Endodermal cell (in vitro differentiated cells): Measurements from ENCODE around the gene HOXA1. TPM values are rescaled to one million over a fixed set of nuclear protein-coding genes. Genes with fewer than 3 reads are reported as not detected.

Source experiments
- DNase-seq: peaks from one replicate; pipeline ENCODE4 v3.0.0-alpha.2; 2017
- H3K27ac ChIP-seq: 2 replicates; pipeline ENCODE4 v1.5.1; 2013; ENCODE audit warnings: mild to moderate bottlenecking, low read depth, low read length, moderate library complexity
- H3K27me3 ChIP-seq: 2 replicates; pipeline ENCODE4 v1.6.1; 2013; ENCODE audit warnings: mild to moderate bottlenecking, low read length, moderate library complexity; ENCODE audit not compliant: insufficient read depth, control insufficient read depth, poor library complexity, severe bottlenecking
- H3K36me3 ChIP-seq: 2 replicates; pipeline ENCODE4 v1.7.0; 2013; ENCODE audit warnings: mild to moderate bottlenecking, low read length, moderate library complexity; ENCODE audit not compliant: control insufficient read depth, insufficient read depth
- H3K4me1 ChIP-seq: one replicate; pipeline ENCODE4 v1.7.0; 2013; ENCODE audit warnings: low read length; ENCODE audit not compliant: control insufficient read depth, insufficient read depth
- H3K4me3 ChIP-seq: 2 replicates; pipeline ENCODE4 v1.5.1; 2013; ENCODE audit warnings: mild to moderate bottlenecking, low read length, moderate library complexity
- H3K9ac ChIP-seq: 2 replicates; pipeline ENCODE4 v1.6.1; 2013; ENCODE audit warnings: mild to moderate bottlenecking, low read length, moderate library complexity; ENCODE audit not compliant: poor library complexity, severe bottlenecking; ENCODE audit errors: extremely low read depth
- H3K9me3 ChIP-seq: 2 replicates; pipeline ENCODE4 v1.6.1; 2013; ENCODE audit warnings: mild to moderate bottlenecking, low read length, moderate library complexity; ENCODE audit not compliant: control insufficient read depth
- H3K27ac Mint-ChIP-seq: 2 replicates; pipeline ENCODE4 v1.8.0; 2020; ENCODE audit warnings: mixed read lengths
- H3K27me3 Mint-ChIP-seq: 2 replicates; pipeline ENCODE4 v1.8.0; 2021; ENCODE audit warnings: mild to moderate bottlenecking, mixed read lengths; ENCODE audit not compliant: insufficient read depth
- H3K36me3 Mint-ChIP-seq: 2 replicates; pipeline ENCODE4 v1.8.0; 2020; ENCODE audit warnings: low read depth, mixed read lengths
- H3K4me1 Mint-ChIP-seq: 2 replicates; pipeline ENCODE4 v1.8.0; 2020; ENCODE audit warnings: mixed read lengths
- H3K4me3 Mint-ChIP-seq: 2 replicates; pipeline ENCODE4 v1.8.0; 2020; ENCODE audit warnings: mild to moderate bottlenecking, moderate library complexity, mixed read lengths
- H3K9me3 Mint-ChIP-seq: 2 replicates; pipeline ENCODE4 v1.8.0; 2020; ENCODE audit warnings: mild to moderate bottlenecking, mixed read lengths
- WGBS, 2 experiments: methylation state at CpG; one replicate each; pipeline versions ENCODE4 v1.1.5 to v1.1.7; 2013; ENCODE audit warnings: missing lambda C conversion rate in 2 of 2, mixed read lengths in 1 of 2; ENCODE audit not compliant: insufficient coverage in 1 of 2, insufficient read length in 1 of 2; 5-methylcytosine and 5-hydroxymethylcytosine counted together
- total RNA-seq, 2 donors: library from RNA; stranded (reverse); fragmentation: NEBNext Ultra II Directional in 1 of 2; extraction: Animal tissue kit (Norgen Biotek cat#: 25700) in 1 of 2; gene quantifications; 2 replicates in 1 of 2; 3 replicates in 1 of 2; pipeline ENCODE4 v1.2.1, GENCODE V29; 2021
- TF ChIP-seq, protein P1 (sequence below): fragments of 200-600 bp; sonication (generic); conservative IDR thresholded peaks from 2 replicates; pipeline ENCODE4 v1.5.0; 2021; ENCODE audit warnings: antibody characterized with exemption, mild to moderate bottlenecking

Gene HOXA1
- total RNA-seq, 2 donors from 2014 or later, result not detected

DNA sequence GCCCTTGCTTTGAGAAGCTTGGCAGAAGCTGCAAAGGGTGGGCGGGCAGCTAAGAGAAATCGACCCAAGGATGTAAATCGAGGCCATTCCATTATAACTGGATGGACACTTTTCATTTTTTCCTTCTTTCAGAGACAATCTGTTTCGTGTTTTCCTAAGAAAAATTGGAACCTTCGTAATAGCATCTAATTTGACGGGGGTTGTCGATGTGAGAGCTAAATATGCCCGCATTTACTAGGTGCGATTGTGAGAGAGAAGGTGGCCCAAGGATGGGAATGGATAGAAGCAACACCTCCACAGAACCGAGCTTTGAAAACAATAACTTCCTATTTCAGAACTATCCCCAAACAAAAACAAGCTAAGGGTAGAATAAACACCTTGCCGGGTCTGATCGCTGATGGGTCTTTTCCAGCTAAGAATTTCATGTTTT is 35.6 kb upstream of the HOXA1 start:
- TF ChIP-seq, protein P1, sequence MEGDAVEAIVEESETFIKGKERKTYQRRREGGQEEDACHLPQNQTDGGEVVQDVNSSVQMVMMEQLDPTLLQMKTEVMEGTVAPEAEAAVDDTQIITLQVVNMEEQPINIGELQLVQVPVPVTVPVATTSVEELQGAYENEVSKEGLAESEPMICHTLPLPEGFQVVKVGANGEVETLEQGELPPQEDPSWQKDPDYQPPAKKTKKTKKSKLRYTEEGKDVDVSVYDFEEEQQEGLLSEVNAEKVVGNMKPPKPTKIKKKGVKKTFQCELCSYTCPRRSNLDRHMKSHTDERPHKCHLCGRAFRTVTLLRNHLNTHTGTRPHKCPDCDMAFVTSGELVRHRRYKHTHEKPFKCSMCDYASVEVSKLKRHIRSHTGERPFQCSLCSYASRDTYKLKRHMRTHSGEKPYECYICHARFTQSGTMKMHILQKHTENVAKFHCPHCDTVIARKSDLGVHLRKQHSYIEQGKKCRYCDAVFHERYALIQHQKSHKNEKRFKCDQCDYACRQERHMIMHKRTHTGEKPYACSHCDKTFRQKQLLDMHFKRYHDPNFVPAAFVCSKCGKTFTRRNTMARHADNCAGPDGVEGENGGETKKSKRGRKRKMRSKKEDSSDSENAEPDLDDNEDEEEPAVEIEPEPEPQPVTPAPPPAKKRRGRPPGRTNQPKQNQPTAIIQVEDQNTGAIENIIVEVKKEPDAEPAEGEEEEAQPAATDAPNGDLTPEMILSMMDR, result no peak
- no peak for DNase-seq
- no peaks in the 10 kb centered on the region for H3K4me1 Mint-ChIP-seq
- H3K4me3 Mint-ChIP-seq, result peak overlapping the region; percentile 39
- Histone ChIP-seq H3K27ac (no peak overlapping the region), H3K9me3 (peaks cover 7% of the 10 kb centered on the region), H3K4me3 (peak overlapping the region; percentile 66), H3K27me3 (peaks cover 99% of the 10 kb centered on the region), H3K36me3 (no peaks in the 10 kb centered on the region), H3K4me1 (no peaks in the 10 kb centered on the region), H3K9ac (no peak overlapping the region)
- H3K36me3 Mint-ChIP-seq, result no peaks in the 10 kb centered on the region
- no peaks in the 10 kb centered on the region for H3K9me3 Mint-ChIP-seq
- no peak overlapping the region for H3K27ac Mint-ChIP-seq
- 3 to 9% methylated on average over 9 to 12 of the region's 12 CpGs for WGBS, 2 experiments
- peaks cover 97% of the 10 kb centered on the region for H3K27me3 Mint-ChIP-seq

- no peaks in the 10 kb centered on the region for H3K36me3 Mint-ChIP-seq
- no peak within 1 kb of the TSS for H3K27ac ChIP-seq
- peaks cover 97% of the 10 kb centered on the region for H3K27me3 Mint-ChIP-seq
- H3K36me3 ChIP-seq, result no peaks in the 10 kb centered on the region
- no peaks in the 10 kb centered on the region for H3K4me1 ChIP-seq
- H3K4me1 Mint-ChIP-seq, result no peaks in the 10 kb centered on the region
- H3K27ac Mint-ChIP-seq, result no peak within 1 kb of the TSS
- H3K4me3 Mint-ChIP-seq, result peak within 1 kb of the TSS; percentile 39
- peak within 1 kb of the TSS; percentile 66 for H3K4me3 ChIP-seq
- peaks cover 7% of the 10 kb centered on the region for H3K9me3 ChIP-seq
- DNase-seq, result peak; percentile 89
- TF ChIP-seq, protein P1, result no peak
- 0 to 2% methylated on average over 18 to 66 of the region's 67 CpGs for whole genome bisulfite sequencing, 2 experiments
- no peaks in the 10 kb centered on the region for H3K9me3 Mint-ChIP-seq
- no peak within 1 kb of the TSS for H3K9ac ChIP-seq
- H3K27me3 ChIP-seq, result peaks cover 99% of the 10 kb centered on the region
These were observed 35.0 kb upstream of the HOXA1 start, which contains the start of gene HOXA4 for GRCh38 chr7:27130540-27131389. Gene HOXA4 (minus strand): TSS chr7:27130757. CDS start chr7:27130733, 24 bp downstream.

DNA sequence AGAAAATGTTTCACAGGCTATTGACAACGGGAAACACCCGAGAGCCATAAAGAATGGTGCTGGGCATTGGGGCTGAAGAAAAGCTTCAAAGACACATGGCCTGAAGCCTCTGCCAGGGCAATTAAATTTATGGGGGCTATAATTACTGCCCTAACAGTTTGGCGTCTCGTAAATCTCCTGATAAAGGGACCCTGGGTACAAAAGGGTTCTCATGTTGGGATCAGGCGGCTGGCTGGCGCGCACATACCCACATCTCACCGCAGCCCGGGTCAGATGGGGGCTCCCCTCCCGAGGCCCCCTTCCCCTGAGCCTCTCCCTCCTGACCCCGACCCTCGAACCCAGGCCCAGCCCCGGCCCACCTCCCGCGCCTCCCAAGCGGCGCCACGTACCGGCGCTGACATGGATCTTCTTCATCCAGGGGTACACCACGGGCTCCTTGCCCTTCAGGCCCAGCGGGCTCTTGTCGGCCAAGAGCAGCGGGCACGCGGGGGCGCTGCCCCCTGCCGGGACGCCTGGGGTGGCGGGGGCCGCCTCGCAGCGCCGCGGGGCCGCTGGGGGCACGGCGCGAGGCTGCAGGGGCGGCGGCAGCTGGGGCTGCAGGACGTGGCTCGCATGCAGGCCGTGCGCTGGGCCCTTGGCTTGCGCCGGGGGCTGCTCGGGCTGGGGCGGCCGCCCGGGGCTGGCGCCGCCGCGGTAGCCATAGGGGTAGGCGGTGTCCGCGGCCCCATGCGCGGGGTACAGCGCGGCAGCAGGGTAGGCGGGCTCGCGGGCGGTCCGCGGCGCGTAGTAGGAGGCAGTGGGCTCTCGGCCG is 34.1 kb upstream of the HOXA1 start:
- H3K36me3 ChIP-seq, result no peaks in the 10 kb centered on the region
- DNase-seq, result no peak
- H3K27me3 Mint-ChIP-seq, result peaks cover 97% of the 10 kb centered on the region
- TF ChIP-seq, protein P1, result no peak
- no peak overlapping the region for H3K27ac Mint-ChIP-seq
- H3K27me3 ChIP-seq, result peaks cover 99% of the 10 kb centered on the region
- H3K4me3 ChIP-seq, result no peak overlapping the region
- no peaks in the 10 kb centered on the region for H3K4me1 ChIP-seq
- peaks cover 10% of the 10 kb centered on the region for H3K9me3 ChIP-seq
- 3 to 4% methylated on average over 20 to 72 of the region's 72 CpGs for WGBS, 2 experiments
- H3K27ac ChIP-seq, result no peak overlapping the region
- no peaks in the 10 kb centered on the region for H3K9me3 Mint-ChIP-seq
- H3K4me1 Mint-ChIP-seq, result no peaks in the 10 kb centered on the region
- H3K4me3 Mint-ChIP-seq, result no peak overlapping the region
- H3K36me3 Mint-ChIP-seq, result no peaks in the 10 kb centered on the region
- no peak overlapping the region for H3K9ac ChIP-seq
